Measurements from ENCODE around the gene PAQR8. TPM values are rescaled to one million over a fixed set of nuclear protein-coding genes. Genes with fewer than 3 reads are reported as not detected.
A peak's percentile ranks its signal among the peaks of the same experiment; 100 is the strongest.

Gene PAQR8
- total and polyA plus RNA-seq, 2 of the 13 experiments (the other 11 are each of a cell fraction or from before 2014, with no cell fraction given), result 37.7 to 50.7 TPM

GRCh38 chr6:52363228-52363867 is 1.4 kb downstream of the PAQR8 start (continued):
- TF ChIP-seq FOXP4 (CRISPR knock-in tag; IDR thresholded peaks at IDR 0.05) (peak; percentile 68; the same call in 1 of the 2 replicates), KDM5B (CRISPR knock-in tag; IDR thresholded peaks at IDR 0.05; ENCODE audit: borderline replicate concordance) (no peak), ZNF775 (CRISPR knock-in tag; IDR thresholded peaks at IDR 0.05; ENCODE audit: borderline replicate concordance) (no peak), CENPBD1 (CRISPR knock-in tag; IDR thresholded peaks at IDR 0.05; ENCODE audit: borderline replicate concordance, low read depth) (no peak), ZNF563 (CRISPR knock-in tag; IDR thresholded peaks at IDR 0.05) (no peak), HMGXB4 (CRISPR knock-in tag; IDR thresholded peaks at IDR 0.05; ENCODE audit: borderline replicate concordance in 1 of 2, low read depth in 1 of 2) (no peak), ZNF569 (CRISPR knock-in tag; IDR thresholded peaks at IDR 0.05; ENCODE audit: borderline replicate concordance) (no peak), ZFYVE20 (CRISPR knock-in tag; IDR thresholded peaks at IDR 0.05; ENCODE audit: borderline replicate concordance, low read depth) (no peak), SNAPC2 (CRISPR knock-in tag; IDR thresholded peaks at IDR 0.05) (0 out of 2 replicates have a peak, but pooled peaks have one; percentile 42), HDAC1 (CRISPR knock-in tag; IDR thresholded peaks at IDR 0.05) (no peak; the same call in 1 of the 2 replicates), RBAK (CRISPR knock-in tag; IDR thresholded peaks at IDR 0.05) (no peak), PITX1 (CRISPR knock-in tag; IDR thresholded peaks at IDR 0.05) (no peak), ZNF891 (CRISPR knock-in tag; IDR thresholded peaks at IDR 0.05) (no peak), RFXANK (CRISPR knock-in tag; IDR thresholded peaks at IDR 0.05) (no peak), ZNF589 (CRISPR knock-in tag; conservative IDR thresholded peaks at IDR 0.05) (no peak), NRL (CRISPR knock-in tag; IDR thresholded peaks at IDR 0.05; ENCODE audit: borderline replicate concordance) (no peak), DMAP1 (CRISPR knock-in tag; IDR thresholded peaks at IDR 0.05) (peak; percentile 29; the same call in 1 of the 2 replicates), MAFF (IDR thresholded peaks at IDR 0.05; ENCODE audit: low read depth, low read length) (no peak)
- TF ChIP-seq, protein P1, sequence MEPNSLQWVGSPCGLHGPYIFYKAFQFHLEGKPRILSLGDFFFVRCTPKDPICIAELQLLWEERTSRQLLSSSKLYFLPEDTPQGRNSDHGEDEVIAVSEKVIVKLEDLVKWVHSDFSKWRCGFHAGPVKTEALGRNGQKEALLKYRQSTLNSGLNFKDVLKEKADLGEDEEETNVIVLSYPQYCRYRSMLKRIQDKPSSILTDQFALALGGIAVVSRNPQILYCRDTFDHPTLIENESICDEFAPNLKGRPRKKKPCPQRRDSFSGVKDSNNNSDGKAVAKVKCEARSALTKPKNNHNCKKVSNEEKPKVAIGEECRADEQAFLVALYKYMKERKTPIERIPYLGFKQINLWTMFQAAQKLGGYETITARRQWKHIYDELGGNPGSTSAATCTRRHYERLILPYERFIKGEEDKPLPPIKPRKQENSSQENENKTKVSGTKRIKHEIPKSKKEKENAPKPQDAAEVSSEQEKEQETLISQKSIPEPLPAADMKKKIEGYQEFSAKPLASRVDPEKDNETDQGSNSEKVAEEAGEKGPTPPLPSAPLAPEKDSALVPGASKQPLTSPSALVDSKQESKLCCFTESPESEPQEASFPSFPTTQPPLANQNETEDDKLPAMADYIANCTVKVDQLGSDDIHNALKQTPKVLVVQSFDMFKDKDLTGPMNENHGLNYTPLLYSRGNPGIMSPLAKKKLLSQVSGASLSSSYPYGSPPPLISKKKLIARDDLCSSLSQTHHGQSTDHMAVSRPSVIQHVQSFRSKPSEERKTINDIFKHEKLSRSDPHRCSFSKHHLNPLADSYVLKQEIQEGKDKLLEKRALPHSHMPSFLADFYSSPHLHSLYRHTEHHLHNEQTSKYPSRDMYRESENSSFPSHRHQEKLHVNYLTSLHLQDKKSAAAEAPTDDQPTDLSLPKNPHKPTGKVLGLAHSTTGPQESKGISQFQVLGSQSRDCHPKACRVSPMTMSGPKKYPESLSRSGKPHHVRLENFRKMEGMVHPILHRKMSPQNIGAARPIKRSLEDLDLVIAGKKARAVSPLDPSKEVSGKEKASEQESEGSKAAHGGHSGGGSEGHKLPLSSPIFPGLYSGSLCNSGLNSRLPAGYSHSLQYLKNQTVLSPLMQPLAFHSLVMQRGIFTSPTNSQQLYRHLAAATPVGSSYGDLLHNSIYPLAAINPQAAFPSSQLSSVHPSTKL (CRISPR knock-in tag; IDR thresholded peaks at IDR 0.05), result peak; percentile 80
- TF ChIP-seq, protein P2, sequence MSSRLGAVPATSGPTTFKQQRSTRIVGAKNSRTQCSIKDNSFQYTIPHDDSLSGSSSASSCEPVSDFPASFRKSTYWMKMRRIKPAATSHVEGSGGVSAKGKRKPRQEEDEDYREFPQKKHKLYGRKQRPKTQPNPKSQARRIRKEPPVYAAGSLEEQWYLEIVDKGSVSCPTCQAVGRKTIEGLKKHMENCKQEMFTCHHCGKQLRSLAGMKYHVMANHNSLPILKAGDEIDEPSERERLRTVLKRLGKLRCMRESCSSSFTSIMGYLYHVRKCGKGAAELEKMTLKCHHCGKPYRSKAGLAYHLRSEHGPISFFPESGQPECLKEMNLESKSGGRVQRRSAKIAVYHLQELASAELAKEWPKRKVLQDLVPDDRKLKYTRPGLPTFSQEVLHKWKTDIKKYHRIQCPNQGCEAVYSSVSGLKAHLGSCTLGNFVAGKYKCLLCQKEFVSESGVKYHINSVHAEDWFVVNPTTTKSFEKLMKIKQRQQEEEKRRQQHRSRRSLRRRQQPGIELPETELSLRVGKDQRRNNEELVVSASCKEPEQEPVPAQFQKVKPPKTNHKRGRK (CRISPR knock-in tag; IDR thresholded peaks at IDR 0.05), result no peak
